GM18520 (cell line): ENCODE results near the gene CSNK1D.
"Not testable (repeated sequence)": the region's sequence is repeated elsewhere in the genome, so short reads cannot be mapped to it uniquely, and the experiment has no call there.

Experiments
- ATAC-seq: cut with Tn5 transposase; IDR thresholded peaks from one replicate; pipeline ENCODE4 v1.9.1; 2021; ENCODE audit not compliant: unreplicated experiment

CSNK1D gene

GRCh38 chr17:82275326-82275725, 1.8 kb upstream of the CSNK1D start:
- no peak for ATAC-seq

GRCh38 chr17:82274134-82275020, 877 bp upstream of the CSNK1D start:
- ATAC-seq, result no peak

GRCh38 chr17:82272495-82273326, 789 bp downstream of the CSNK1D start:
- ATAC-seq, result no peak

- ATAC-seq, result no peak
Measured at GRCh38 chr17:82271401-82271800, 2.1 kb downstream of the CSNK1D start.

- no peak for ATAC-seq
Measured at GRCh38 chr17:82270651-82271050, 2.8 kb downstream of the CSNK1D start.

GRCh38 chr17:82269882-82270500, 3.5 kb downstream of the CSNK1D start:
- ATAC-seq, result no peak

- ATAC-seq, result no peak
Measured at GRCh38 chr17:82269138-82269881, 4.2 kb downstream of the CSNK1D start.

GRCh38 chr17:82267575-82268379, 5.7 kb downstream of the CSNK1D start:
- no peak for ATAC-seq

GRCh38 chr17:82266142-82266541, 7.4 kb downstream of the CSNK1D start:
- ATAC-seq, result no peak

GRCh38 chr17:82263641-82264040, 9.9 kb downstream of the CSNK1D start:
- no peak for ATAC-seq

GRCh38 chr17:82262344-82262743, 11.2 kb downstream of the CSNK1D start:
- ATAC-seq, result no peak

GRCh38 chr17:82259972-82260961, 13.2 kb downstream of the CSNK1D start:
- ATAC-seq, result not testable (repeated sequence)

GRCh38 chr17:82258555-82258954, 14.9 kb downstream of the CSNK1D start:
- no peak for ATAC-seq

GRCh38 chr17:82257473-82257872, 16.0 kb downstream of the CSNK1D start:
- no peak for ATAC-seq

- ATAC-seq, result no peak
Measured at GRCh38 chr17:82256242-82256885, 17.1 kb downstream of the CSNK1D start.

GRCh38 chr17:82255402-82255972, 18.0 kb downstream of the CSNK1D start:
- no peak for ATAC-seq

- not testable (repeated sequence) for ATAC-seq
Measured at GRCh38 chr17:82254746-82255145, 18.8 kb downstream of the CSNK1D start.

GRCh38 chr17:82254096-82254495, 19.4 kb downstream of the CSNK1D start:
- ATAC-seq, result not testable (repeated sequence)
